Vagina (tissue), 2 donors: ENCODE results near the gene ERMAP.

ENCODE experiments used
- POLR2A ChIP-seq, 2 donors: fragments of 450-650 bp; IDR thresholded peaks; one replicate each; pipeline ENCODE4 v1.6.1; 2017; ENCODE audit warnings: antibody characterized with exemption in 2 of 2, mild to moderate bottlenecking in 2 of 2, moderate library complexity in 2 of 2
- POLR2AphosphoS5 ChIP-seq, 2 donors: sonication (generic); formaldehyde crosslinking; IDR thresholded peaks; one replicate each; pipeline ENCODE4 v1.9.0; 2017; ENCODE audit warnings: antibody characterized with exemption in 2 of 2, mild to moderate bottlenecking in 2 of 2, low read depth in 1 of 2; ENCODE audit not compliant: insufficient read depth in 1 of 2
- TF ChIP-seq, protein P1 (sequence below), 3 experiments: fragments of 450-650 bp in 2 of 3; fragments of 200-600 bp in 1 of 3; sonication (generic) in 1 of 3; IDR thresholded peaks; one replicate each; pipeline ENCODE4 v1.5.1; 2017 to 2019; ENCODE audit warnings: antibody characterized with exemption in 3 of 3, mild to moderate bottlenecking in 2 of 3, moderate library complexity in 2 of 3

GRCh38 chr1:42773420-42773819 lies 43.5 kb upstream of the ERMAP start:
- TF ChIP-seq, protein P1, sequence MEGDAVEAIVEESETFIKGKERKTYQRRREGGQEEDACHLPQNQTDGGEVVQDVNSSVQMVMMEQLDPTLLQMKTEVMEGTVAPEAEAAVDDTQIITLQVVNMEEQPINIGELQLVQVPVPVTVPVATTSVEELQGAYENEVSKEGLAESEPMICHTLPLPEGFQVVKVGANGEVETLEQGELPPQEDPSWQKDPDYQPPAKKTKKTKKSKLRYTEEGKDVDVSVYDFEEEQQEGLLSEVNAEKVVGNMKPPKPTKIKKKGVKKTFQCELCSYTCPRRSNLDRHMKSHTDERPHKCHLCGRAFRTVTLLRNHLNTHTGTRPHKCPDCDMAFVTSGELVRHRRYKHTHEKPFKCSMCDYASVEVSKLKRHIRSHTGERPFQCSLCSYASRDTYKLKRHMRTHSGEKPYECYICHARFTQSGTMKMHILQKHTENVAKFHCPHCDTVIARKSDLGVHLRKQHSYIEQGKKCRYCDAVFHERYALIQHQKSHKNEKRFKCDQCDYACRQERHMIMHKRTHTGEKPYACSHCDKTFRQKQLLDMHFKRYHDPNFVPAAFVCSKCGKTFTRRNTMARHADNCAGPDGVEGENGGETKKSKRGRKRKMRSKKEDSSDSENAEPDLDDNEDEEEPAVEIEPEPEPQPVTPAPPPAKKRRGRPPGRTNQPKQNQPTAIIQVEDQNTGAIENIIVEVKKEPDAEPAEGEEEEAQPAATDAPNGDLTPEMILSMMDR (IDR thresholded peaks at IDR 0.05), result no peak
- TF ChIP-seq POLR2AphosphoS5 (IDR thresholded peaks at IDR 0.05; ENCODE audit: insufficient read depth in 1 of 2, low read depth in 1 of 2) (no peak), POLR2A (IDR thresholded peaks at IDR 0.05) (no peak)
